HCT116 (cell line): Measurements from ENCODE around the gene PTX4. TPM values are rescaled to one million over a fixed set of nuclear protein-coding genes. Genes with fewer than 3 reads are reported as not detected.

Experiments used
- ATAC-seq: fragments of 200-7000 bp; cut with Tn5 transposase; 2 replicates; pipeline ENCODE4 v1.9.1; 2020; ENCODE audit warnings: mild to moderate bottlenecking, moderate library complexity
- BruUV-seq: library from RNA; stranded (reverse); fragments of 400-500 nt; replicated peaks from 2 replicates; lab custom pipeline; 2021; lab: Mats Ljungman, UMichigan
- CTCF ChIA-PET: fragments of 300-600 bp; sonication (Branson Sonifier 250); formaldehyde crosslinking; loops from one replicate; lab custom pipeline; 2021; ENCODE audit warnings: antibody characterized with exemption; lab: Charles Lee
- POLR2A ChIA-PET: fragments of 300-600, 350-600 bp; sonication (Branson Sonifier 250); formaldehyde crosslinking; loops from one replicate; lab custom pipeline; 2021; ENCODE audit warnings: antibody characterized with exemption; lab: Charles Lee
- RAD21 ChIA-PET, 2 experiments: fragments of 300-600 bp; sonication (Branson Sonifier 250); formaldehyde crosslinking; loops; one replicate each; lab custom pipeline; 2023; ENCODE audit warnings: low total read pairs in 2 of 2; ENCODE audit not compliant: uncharacterized antibody in 2 of 2, unreplicated experiment in 2 of 2, low non-redundant PET in 1 of 2; lab: Charles Lee
- DNase-seq: peaks from one replicate; pipeline ENCODE4 v3.0.0-alpha.2; 2010; ENCODE audit warnings: low read depth, low spot score
- H2AFZ ChIP-seq: fragments of 200-600 bp; shearing (Covaris generic), sonication (generic); 2 replicates; pipeline ENCODE4 v1.6.1; 2017; ENCODE audit warnings: low read depth, mixed run types, mixed read lengths, antibody characterized with exemption, low read length; ENCODE audit not compliant: poor library complexity, severe bottlenecking
- H3K27ac ChIP-seq: 2 replicates; pipeline ENCODE4 v1.5.1; 2012; ENCODE audit warnings: low read depth, low read length
- H3K27me3 ChIP-seq: fragments of 200-600 bp; sonication (generic); 2 replicates; pipeline ENCODE4 v1.6.1; 2016; ENCODE audit warnings: mixed run types, low read length, mixed read lengths; ENCODE audit not compliant: insufficient read depth
- H3K36me3 ChIP-seq, 2 experiments: fragments of 200-500 bp in 1 of 2; fragments of 200-600 bp in 1 of 2; sonication (Bioruptor generic) in 1 of 2; sonication (generic) in 1 of 2; 2 replicates each; pipeline versions ENCODE4 v1.5.1 to v1.6.1; 2014 to 2016; ENCODE audit warnings: low read length in 2 of 2, inconsistent platforms in 1 of 2, mixed read lengths in 1 of 2, mixed run types in 1 of 2; ENCODE audit not compliant: insufficient read depth in 2 of 2, control insufficient read depth in 1 of 2
- H3K4me1 ChIP-seq, 2 experiments: fragments of 200-600 bp in 1 of 2; sonication (generic) in 1 of 2; 2 replicates each; pipeline versions ENCODE4 v1.5.1 to v1.6.1; 2012 to 2017; ENCODE audit warnings: low read length in 2 of 2, inconsistent platforms in 1 of 2, mild to moderate bottlenecking in 1 of 2, mixed read lengths in 1 of 2, mixed run types in 1 of 2, moderate library complexity in 1 of 2; ENCODE audit not compliant: insufficient read depth in 2 of 2, control insufficient read depth in 1 of 2
- H3K4me2 ChIP-seq: fragments of 200-600 bp; sonication (generic); 2 replicates; pipeline ENCODE4 v1.6.1; 2017; ENCODE audit warnings: mixed run types, low read length, mixed read lengths
- H3K4me3 ChIP-seq, 2 experiments: fragments of 200-600 bp in 1 of 2; sonication (generic) in 1 of 2; replicated peaks in 1 of 2; 2 replicates each; pipeline ENCODE4 v1.5.1; 2011 to 2016; ENCODE audit warnings: low read length in 2 of 2, control low read depth in 1 of 2, low read depth in 1 of 2, mild to moderate bottlenecking in 1 of 2, mixed read lengths in 1 of 2, mixed run types in 1 of 2
- H3K79me2 ChIP-seq: fragments of 200-600 bp; sonication (generic); 2 replicates; pipeline ENCODE4 v1.6.1; 2017; ENCODE audit warnings: mild to moderate bottlenecking, mixed run types, low read length, moderate library complexity, mixed read lengths; ENCODE audit not compliant: insufficient read depth
- H3K9ac ChIP-seq: fragments of 200-600 bp; sonication (generic); 2 replicates; pipeline ENCODE4 v1.6.1; 2016; ENCODE audit warnings: low read length, mixed read lengths
- H3K9me2 ChIP-seq: fragments of 200-600 bp; sonication (generic), shearing (Covaris generic); 2 replicates; pipeline ENCODE4 v1.6.1; 2017; ENCODE audit warnings: mixed run types, mild to moderate bottlenecking, moderate library complexity; ENCODE audit not compliant: insufficient read depth
- H3K9me3 ChIP-seq, 2 experiments: fragments of 200-500 bp in 1 of 2; fragments of 200-600 bp in 1 of 2; sonication (Bioruptor generic) in 1 of 2; sonication (generic) in 1 of 2; 2 replicates each; pipeline ENCODE4 v1.6.1; 2014 to 2017; ENCODE audit warnings: low read length in 2 of 2, mixed read lengths in 2 of 2, inconsistent platforms in 1 of 2, low read depth in 1 of 2, mild to moderate bottlenecking in 1 of 2, mixed run types in 1 of 2, moderate library complexity in 1 of 2; ENCODE audit not compliant: control insufficient read depth in 1 of 2, insufficient read depth in 1 of 2
- H4K20me1 ChIP-seq: fragments of 200-600 bp; sonication (generic), shearing (Covaris generic); 2 replicates; pipeline ENCODE4 v1.6.1; 2017; ENCODE audit warnings: mixed run types, mild to moderate bottlenecking, moderate library complexity; ENCODE audit not compliant: insufficient read depth
- CBX3 ChIP-seq: IDR thresholded peaks from 2 replicates; pipeline ENCODE4 v1.6.1; 2012; ENCODE audit warnings: low read depth
- ELF1 ChIP-seq: IDR thresholded peaks from 2 replicates; pipeline ENCODE4 v1.6.1; 2012; ENCODE audit warnings: low read depth, borderline replicate concordance
- EZH2 ChIP-seq: fragments of 200-600 bp; sonication (generic); IDR thresholded peaks from 2 replicates; pipeline ENCODE4 v1.6.1; 2017; ENCODE audit warnings: antibody characterized with exemption, mixed run types
- POLR2A ChIP-seq: IDR thresholded peaks from 2 replicates; pipeline ENCODE4 v1.7.0; 2011; ENCODE audit warnings: borderline replicate concordance; ENCODE audit not compliant: insufficient read depth, insufficient read length; ENCODE audit errors: extremely low read depth
- POLR2AphosphoS5 ChIP-seq: IDR thresholded peaks from 2 replicates; pipeline ENCODE4 v1.6.1; 2011; ENCODE audit warnings: mild to moderate bottlenecking, low read depth, low read length, moderate library complexity
- RAD21 ChIP-seq: IDR thresholded peaks from 2 replicates; pipeline ENCODE4 v1.6.1; 2012; ENCODE audit warnings: low read depth, mild to moderate bottlenecking
- SRF ChIP-seq: IDR thresholded peaks from 2 replicates; pipeline ENCODE4 v1.6.1; 2012; ENCODE audit warnings: low read depth
- YY1 ChIP-seq: IDR thresholded peaks from 2 replicates; pipeline ENCODE4 v1.6.1; 2011; ENCODE audit warnings: low read length, low read depth, moderate library complexity, mild to moderate bottlenecking; ENCODE audit not compliant: insufficient replicate concordance; ENCODE audit errors: extremely low read depth
- intact Hi-C: fragments of 100-400 bp; cut with micrococcal nuclease; formaldehyde crosslinking; loops from 2 replicates; pipeline ENCODE4 v1.10.0; 2022
- total RNA-seq: library from RNA; stranded (reverse); gene quantifications from one replicate; pipeline ENCODE4 v1.2.1, GENCODE V29; 2021; ENCODE audit not compliant: unreplicated experiment
- TF ChIP-seq, protein P1 (sequence below): IDR thresholded peaks from 2 replicates; pipeline ENCODE4 v1.6.1; 2011; ENCODE audit warnings: mild to moderate bottlenecking, low read length, moderate library complexity; ENCODE audit not compliant: insufficient replicate concordance; ENCODE audit errors: extremely low read depth
- TF ChIP-seq, protein P2 (sequence below): IDR thresholded peaks from 2 replicates; pipeline ENCODE4 v1.6.1; 2012; ENCODE audit warnings: low read depth
- TF ChIP-seq, protein P3 (sequence below): IDR thresholded peaks from 2 replicates; pipeline ENCODE4 v1.6.1; 2012
- TF ChIP-seq, protein P4 (sequence below), 3 experiments: fragments of 200-600 bp in 1 of 3; sonication (generic) in 1 of 3; IDR thresholded peaks in 2 of 3; conservative IDR thresholded peaks in 1 of 3; 2 replicates each; pipeline ENCODE4 v1.5.1; 2012 to 2017; ENCODE audit warnings: low read depth in 2 of 3, low read length in 2 of 3, antibody characterized with exemption in 1 of 3, borderline replicate concordance in 1 of 3, control low read depth in 1 of 3, mild to moderate bottlenecking in 1 of 3, mixed read lengths in 1 of 3, mixed run types in 1 of 3, moderate library complexity in 1 of 3; ENCODE audit not compliant: insufficient read depth in 1 of 3

Gene PTX4
- total RNA-seq, 1 experiment from 2014 or later, result not detected

DNA sequence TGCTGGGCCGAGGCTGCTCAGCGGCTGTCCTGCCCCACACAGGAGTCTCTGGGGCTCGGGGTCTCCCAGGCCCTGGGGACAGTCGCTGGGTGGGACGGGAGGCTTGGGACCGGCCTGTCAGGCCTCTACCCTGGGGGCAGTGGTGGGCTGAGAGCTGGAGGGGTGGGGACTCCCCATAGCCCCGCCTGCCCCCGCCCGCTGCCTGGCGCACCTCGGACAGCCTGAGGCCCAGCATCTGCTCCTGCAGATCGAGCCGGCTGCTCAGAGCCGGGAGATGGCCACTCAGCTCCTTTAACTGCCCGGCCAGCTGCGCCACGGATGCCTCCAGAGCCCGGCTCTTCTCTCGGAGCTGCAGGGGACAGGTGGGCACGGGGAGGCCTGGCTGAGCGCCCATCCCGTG, 51.1 kb downstream of the PTX4 start:
- RAD21 ChIA-PET, result no interaction called here
- Histone ChIP-seq H3K4me2 (no peak overlapping the region), H3K27me3 (no peaks in the 10 kb centered on the region), H3K27ac (no peak overlapping the region), H3K36me3 (no peaks in the 10 kb centered on the region), H3K9ac (no peak overlapping the region), H3K9me2 (no peaks in the 10 kb centered on the region), H3K9me3 (no peaks in the 10 kb centered on the region), H3K79me2 (no peaks in the 10 kb centered on the region), H2AFZ (no peak overlapping the region), H3K4me3 (no peak overlapping the region), H4K20me1 (no peaks in the 10 kb centered on the region), H3K4me1 (no peaks in the 10 kb centered on the region)
- CTCF ChIA-PET, result no interaction called here
- no peak for ATAC-seq
- DNase-seq, result no peak
- intact Hi-C loops, result no loop called here
- POLR2A ChIA-PET, result no interaction called here
- BruUV-seq, result no TSS peak
- no peak for TF ChIP-seq YY1
- TF ChIP-seq SRF, result no peak
- no peak for TF ChIP-seq ELF1
- TF ChIP-seq, protein P1, sequence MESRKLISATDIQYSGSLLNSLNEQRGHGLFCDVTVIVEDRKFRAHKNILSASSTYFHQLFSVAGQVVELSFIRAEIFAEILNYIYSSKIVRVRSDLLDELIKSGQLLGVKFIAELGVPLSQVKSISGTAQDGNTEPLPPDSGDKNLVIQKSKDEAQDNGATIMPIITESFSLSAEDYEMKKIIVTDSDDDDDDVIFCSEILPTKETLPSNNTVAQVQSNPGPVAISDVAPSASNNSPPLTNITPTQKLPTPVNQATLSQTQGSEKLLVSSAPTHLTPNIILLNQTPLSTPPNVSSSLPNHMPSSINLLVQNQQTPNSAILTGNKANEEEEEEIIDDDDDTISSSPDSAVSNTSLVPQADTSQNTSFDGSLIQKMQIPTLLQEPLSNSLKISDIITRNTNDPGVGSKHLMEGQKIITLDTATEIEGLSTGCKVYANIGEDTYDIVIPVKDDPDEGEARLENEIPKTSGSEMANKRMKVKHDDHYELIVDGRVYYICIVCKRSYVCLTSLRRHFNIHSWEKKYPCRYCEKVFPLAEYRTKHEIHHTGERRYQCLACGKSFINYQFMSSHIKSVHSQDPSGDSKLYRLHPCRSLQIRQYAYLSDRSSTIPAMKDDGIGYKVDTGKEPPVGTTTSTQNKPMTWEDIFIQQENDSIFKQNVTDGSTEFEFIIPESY, result no peak
- TF ChIP-seq, protein P2, sequence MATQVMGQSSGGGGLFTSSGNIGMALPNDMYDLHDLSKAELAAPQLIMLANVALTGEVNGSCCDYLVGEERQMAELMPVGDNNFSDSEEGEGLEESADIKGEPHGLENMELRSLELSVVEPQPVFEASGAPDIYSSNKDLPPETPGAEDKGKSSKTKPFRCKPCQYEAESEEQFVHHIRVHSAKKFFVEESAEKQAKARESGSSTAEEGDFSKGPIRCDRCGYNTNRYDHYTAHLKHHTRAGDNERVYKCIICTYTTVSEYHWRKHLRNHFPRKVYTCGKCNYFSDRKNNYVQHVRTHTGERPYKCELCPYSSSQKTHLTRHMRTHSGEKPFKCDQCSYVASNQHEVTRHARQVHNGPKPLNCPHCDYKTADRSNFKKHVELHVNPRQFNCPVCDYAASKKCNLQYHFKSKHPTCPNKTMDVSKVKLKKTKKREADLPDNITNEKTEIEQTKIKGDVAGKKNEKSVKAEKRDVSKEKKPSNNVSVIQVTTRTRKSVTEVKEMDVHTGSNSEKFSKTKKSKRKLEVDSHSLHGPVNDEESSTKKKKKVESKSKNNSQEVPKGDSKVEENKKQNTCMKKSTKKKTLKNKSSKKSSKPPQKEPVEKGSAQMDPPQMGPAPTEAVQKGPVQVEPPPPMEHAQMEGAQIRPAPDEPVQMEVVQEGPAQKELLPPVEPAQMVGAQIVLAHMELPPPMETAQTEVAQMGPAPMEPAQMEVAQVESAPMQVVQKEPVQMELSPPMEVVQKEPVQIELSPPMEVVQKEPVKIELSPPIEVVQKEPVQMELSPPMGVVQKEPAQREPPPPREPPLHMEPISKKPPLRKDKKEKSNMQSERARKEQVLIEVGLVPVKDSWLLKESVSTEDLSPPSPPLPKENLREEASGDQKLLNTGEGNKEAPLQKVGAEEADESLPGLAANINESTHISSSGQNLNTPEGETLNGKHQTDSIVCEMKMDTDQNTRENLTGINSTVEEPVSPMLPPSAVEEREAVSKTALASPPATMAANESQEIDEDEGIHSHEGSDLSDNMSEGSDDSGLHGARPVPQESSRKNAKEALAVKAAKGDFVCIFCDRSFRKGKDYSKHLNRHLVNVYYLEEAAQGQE, result no peak
- TF ChIP-seq, protein P3, sequence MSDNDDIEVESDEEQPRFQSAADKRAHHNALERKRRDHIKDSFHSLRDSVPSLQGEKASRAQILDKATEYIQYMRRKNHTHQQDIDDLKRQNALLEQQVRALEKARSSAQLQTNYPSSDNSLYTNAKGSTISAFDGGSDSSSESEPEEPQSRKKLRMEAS, result no peak
- no peak for TF ChIP-seq CBX3
- no peak for TF ChIP-seq EZH2
- no peak for TF ChIP-seq POLR2AphosphoS5
- TF ChIP-seq, protein P4, sequence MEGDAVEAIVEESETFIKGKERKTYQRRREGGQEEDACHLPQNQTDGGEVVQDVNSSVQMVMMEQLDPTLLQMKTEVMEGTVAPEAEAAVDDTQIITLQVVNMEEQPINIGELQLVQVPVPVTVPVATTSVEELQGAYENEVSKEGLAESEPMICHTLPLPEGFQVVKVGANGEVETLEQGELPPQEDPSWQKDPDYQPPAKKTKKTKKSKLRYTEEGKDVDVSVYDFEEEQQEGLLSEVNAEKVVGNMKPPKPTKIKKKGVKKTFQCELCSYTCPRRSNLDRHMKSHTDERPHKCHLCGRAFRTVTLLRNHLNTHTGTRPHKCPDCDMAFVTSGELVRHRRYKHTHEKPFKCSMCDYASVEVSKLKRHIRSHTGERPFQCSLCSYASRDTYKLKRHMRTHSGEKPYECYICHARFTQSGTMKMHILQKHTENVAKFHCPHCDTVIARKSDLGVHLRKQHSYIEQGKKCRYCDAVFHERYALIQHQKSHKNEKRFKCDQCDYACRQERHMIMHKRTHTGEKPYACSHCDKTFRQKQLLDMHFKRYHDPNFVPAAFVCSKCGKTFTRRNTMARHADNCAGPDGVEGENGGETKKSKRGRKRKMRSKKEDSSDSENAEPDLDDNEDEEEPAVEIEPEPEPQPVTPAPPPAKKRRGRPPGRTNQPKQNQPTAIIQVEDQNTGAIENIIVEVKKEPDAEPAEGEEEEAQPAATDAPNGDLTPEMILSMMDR (IDR thresholded peaks at IDR 0.05 in 2 of 3, conservative IDR thresholded peaks at IDR 0.05 in 1 of 3; ENCODE audit: borderline replicate concordance in 1 of 3, insufficient read depth in 1 of 3, low read depth in 2 of 3, low read length in 2 of 3), result no peak
- no peak for TF ChIP-seq POLR2A
- no peak for TF ChIP-seq RAD21
